Breast epithelium (tissue), 3 donors: ENCODE data around the gene DHX35.

Experiments used
- CTCF ChIP-seq, 3 donors: fragments of 450-650 bp; IDR thresholded peaks; one replicate each; pipeline ENCODE4 v1.5.1; 2016 to 2017; ENCODE audit warnings: antibody characterized with exemption in 3 of 3, mild to moderate bottlenecking in 3 of 3, moderate library complexity in 3 of 3
- POLR2A ChIP-seq: fragments of 450-650 bp; IDR thresholded peaks from one replicate; pipeline ENCODE4 v1.6.1; 2016; ENCODE audit warnings: antibody characterized with exemption, mild to moderate bottlenecking, moderate library complexity
- POLR2AphosphoS5 ChIP-seq, 3 donors: sonication (generic); formaldehyde crosslinking; IDR thresholded peaks; one replicate each; pipeline ENCODE4 v1.6.1; 2017; ENCODE audit warnings: antibody characterized with exemption in 3 of 3

- TF ChIP-seq CTCF (IDR thresholded peaks at IDR 0.05) (no peak), POLR2A (no peak), POLR2AphosphoS5 (IDR thresholded peaks at IDR 0.05) (no peak)
Measured at GRCh38 chr20:39072653-39073052, 110.5 kb downstream of the DHX35 start.
